HCT116 (cell line): ENCODE data around the gene RNH1.

Experiments
- CEBPB ChIP-seq: IDR thresholded peaks from 2 replicates; pipeline ENCODE4 v1.6.1; 2012; ENCODE audit warnings: low read depth
- CTCF ChIP-seq, 3 experiments: fragments of 200-600 bp in 1 of 3; sonication (generic) in 1 of 3; IDR thresholded peaks in 2 of 3; conservative IDR thresholded peaks in 1 of 3; 2 replicates each; pipeline ENCODE4 v1.5.1; 2012 to 2017; ENCODE audit warnings: low read depth in 2 of 3, low read length in 2 of 3, antibody characterized with exemption in 1 of 3, borderline replicate concordance in 1 of 3, control low read depth in 1 of 3, mild to moderate bottlenecking in 1 of 3, mixed read lengths in 1 of 3, mixed run types in 1 of 3, moderate library complexity in 1 of 3; ENCODE audit not compliant: insufficient read depth in 1 of 3
- POLR2A ChIP-seq: IDR thresholded peaks from 2 replicates; pipeline ENCODE4 v1.7.0; 2011; ENCODE audit warnings: borderline replicate concordance; ENCODE audit not compliant: insufficient read depth, insufficient read length; ENCODE audit errors: extremely low read depth
- SIN3A ChIP-seq: IDR thresholded peaks from 2 replicates; pipeline ENCODE4 v1.6.1; 2012; ENCODE audit warnings: low read depth
- TF ChIP-seq, protein P1 (sequence below): IDR thresholded peaks from 2 replicates; pipeline ENCODE4 v1.6.1; 2012

GRCh38 chr11:462107-462890, 44.7 kb downstream of the RNH1 start:
- TF ChIP-seq CTCF (IDR thresholded peaks at IDR 0.05 in 2 of 3, conservative IDR thresholded peaks at IDR 0.05 in 1 of 3; ENCODE audit: borderline replicate concordance in 1 of 3, insufficient read depth in 1 of 3, low read depth in 2 of 3, low read length in 2 of 3) (no peak), POLR2A (no peak), CEBPB (no peak), SIN3A (no peak)
- TF ChIP-seq, protein P1, sequence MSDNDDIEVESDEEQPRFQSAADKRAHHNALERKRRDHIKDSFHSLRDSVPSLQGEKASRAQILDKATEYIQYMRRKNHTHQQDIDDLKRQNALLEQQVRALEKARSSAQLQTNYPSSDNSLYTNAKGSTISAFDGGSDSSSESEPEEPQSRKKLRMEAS: no peak
